Rectal smooth muscle tissue (tissue), 1 donor: ENCODE measurements around the gene CUBN.

Experiments used
- H3K27ac ChIP-seq: one replicate; pipeline ENCODE4 v1.7.0; 2013; ENCODE audit warnings: low read depth, low read length, inconsistent platforms
- H3K27me3 ChIP-seq: one replicate; pipeline ENCODE4 v1.7.0; 2013; ENCODE audit warnings: low read length; ENCODE audit not compliant: control insufficient read depth, insufficient read depth
- H3K36me3 ChIP-seq: one replicate; pipeline ENCODE4 v1.7.0; 2013; ENCODE audit warnings: low read length; ENCODE audit not compliant: control insufficient read depth, insufficient read depth
- H3K4me1 ChIP-seq: one replicate; pipeline ENCODE4 v1.7.0; 2013; ENCODE audit warnings: low read length; ENCODE audit not compliant: control insufficient read depth, insufficient read depth
- H3K4me3 ChIP-seq: one replicate; pipeline ENCODE4 v1.7.0; 2013; ENCODE audit warnings: low read length
- H3K9ac ChIP-seq: one replicate; pipeline ENCODE4 v1.7.0; 2013; ENCODE audit warnings: low read length

The CUBN gene

GRCh38 chr10:16952610-16953009 is 177.0 kb downstream of the CUBN start:
- no peaks in the 10 kb centered on the region for H3K4me1 ChIP-seq
- H3K9ac ChIP-seq, result no peak overlapping the region
- H3K27me3 ChIP-seq, result no peaks in the 10 kb centered on the region
- H3K27ac ChIP-seq, result no peak overlapping the region
- H3K36me3 ChIP-seq, result no peaks in the 10 kb centered on the region
- H3K4me3 ChIP-seq, result no peak overlapping the region

- H3K27ac ChIP-seq, result no peak overlapping the region
These were observed 177.5 kb downstream of the CUBN start for GRCh38 chr10:16952080-16952479.

GRCh38 chr10:16950656-16951601 is 178.7 kb downstream of the CUBN start:
- Histone ChIP-seq H3K27me3 (no peaks in the 10 kb centered on the region), H3K9ac (no peak overlapping the region), H3K4me3 (no peak overlapping the region), H3K4me1 (no peaks in the 10 kb centered on the region), H3K36me3 (no peaks in the 10 kb centered on the region), H3K27ac (no peak overlapping the region)

More at GRCh38 chr10:16952080-16952479, 177.5 kb downstream of the CUBN start:
- no peaks in the 10 kb centered on the region for H3K36me3 ChIP-seq
- no peaks in the 10 kb centered on the region for H3K4me1 ChIP-seq
- no peaks in the 10 kb centered on the region for H3K27me3 ChIP-seq
- no peak overlapping the region for H3K4me3 ChIP-seq
- H3K9ac ChIP-seq, result no peak overlapping the region

- H3K4me1 ChIP-seq, result no peaks in the 10 kb centered on the region
- H3K27ac ChIP-seq, result no peak overlapping the region
These were observed 179.8 kb downstream of the CUBN start for GRCh38 chr10:16949816-16950215.

GRCh38 chr10:16948361-16948760 is 181.2 kb downstream of the CUBN start:
- no peak overlapping the region for H3K9ac ChIP-seq
- H3K27me3 ChIP-seq, result no peaks in the 10 kb centered on the region
- H3K36me3 ChIP-seq, result no peaks in the 10 kb centered on the region
- no peak overlapping the region for H3K27ac ChIP-seq
- H3K4me3 ChIP-seq, result no peak overlapping the region
- no peaks in the 10 kb centered on the region for H3K4me1 ChIP-seq

More at GRCh38 chr10:16949816-16950215, 179.8 kb downstream of the CUBN start:
- Histone ChIP-seq H3K27me3 (no peaks in the 10 kb centered on the region), H3K4me3 (no peak overlapping the region), H3K36me3 (no peaks in the 10 kb centered on the region), H3K9ac (no peak overlapping the region)

GRCh38 chr10:16947069-16947468 is 182.5 kb downstream of the CUBN start:
- H3K27ac ChIP-seq, result no peak overlapping the region
- H3K4me1 ChIP-seq, result no peaks in the 10 kb centered on the region
- H3K27me3 ChIP-seq, result no peaks in the 10 kb centered on the region
- H3K9ac ChIP-seq, result no peak overlapping the region
- no peaks in the 10 kb centered on the region for H3K36me3 ChIP-seq
- H3K4me3 ChIP-seq, result no peak overlapping the region

- Histone ChIP-seq H3K9ac (no peak overlapping the region), H3K4me1 (no peaks in the 10 kb centered on the region), H3K36me3 (no peaks in the 10 kb centered on the region), H3K27ac (no peak overlapping the region), H3K27me3 (no peaks in the 10 kb centered on the region), H3K4me3 (no peak overlapping the region)
These were observed 184.0 kb downstream of the CUBN start for GRCh38 chr10:16945593-16945992.

- H3K36me3 ChIP-seq, result no peaks in the 10 kb centered on the region
- H3K27me3 ChIP-seq, result no peaks in the 10 kb centered on the region
- H3K9ac ChIP-seq, result no peak overlapping the region
- H3K27ac ChIP-seq, result no peak overlapping the region
- H3K4me3 ChIP-seq, result no peak overlapping the region
- H3K4me1 ChIP-seq, result no peaks in the 10 kb centered on the region
These were observed 184.6 kb downstream of the CUBN start for GRCh38 chr10:16944986-16945385.

- Histone ChIP-seq H3K4me1 (no peaks in the 10 kb centered on the region), H3K4me3 (no peak overlapping the region), H3K27me3 (no peaks in the 10 kb centered on the region), H3K36me3 (no peaks in the 10 kb centered on the region), H3K27ac (peak overlapping the region; percentile 26), H3K9ac (no peak overlapping the region)
These were observed 185.2 kb downstream of the CUBN start for GRCh38 chr10:16944402-16944801.

GRCh38 chr10:16943295-16944285 is 186.0 kb downstream of the CUBN start:
- H3K36me3 ChIP-seq, result no peaks in the 10 kb centered on the region
- H3K4me3 ChIP-seq, result no peak overlapping the region
- H3K9ac ChIP-seq, result no peak overlapping the region
- no peak overlapping the region for H3K27ac ChIP-seq
- H3K4me1 ChIP-seq, result no peaks in the 10 kb centered on the region
- no peaks in the 10 kb centered on the region for H3K27me3 ChIP-seq

GRCh38 chr10:16942381-16943078 is 187.1 kb downstream of the CUBN start:
- no peak overlapping the region for H3K27ac ChIP-seq
- no peak overlapping the region for H3K4me3 ChIP-seq
- no peaks in the 10 kb centered on the region for H3K4me1 ChIP-seq
- H3K27me3 ChIP-seq, result no peaks in the 10 kb centered on the region
- no peaks in the 10 kb centered on the region for H3K36me3 ChIP-seq
- no peak overlapping the region for H3K9ac ChIP-seq

- H3K4me3 ChIP-seq, result no peak overlapping the region
- H3K27me3 ChIP-seq, result no peaks in the 10 kb centered on the region
- H3K4me1 ChIP-seq, result no peaks in the 10 kb centered on the region
- no peaks in the 10 kb centered on the region for H3K36me3 ChIP-seq
- no peak overlapping the region for H3K9ac ChIP-seq
- no peak overlapping the region for H3K27ac ChIP-seq
These were observed 187.7 kb downstream of the CUBN start for GRCh38 chr10:16941870-16942269.
